Left ventricle myocardium inferior (tissue), 1 donor: ENCODE measurements around the gene FAM8A1. TPM values are rescaled to one million over a fixed set of nuclear protein-coding genes. Genes with fewer than 3 reads are reported as not detected.
A peak's percentile ranks its signal among the peaks of the same experiment; 100 is the strongest.
"Not testable (repeated sequence)": the region's sequence is repeated elsewhere in the genome, so short reads cannot be mapped to it uniquely, and the experiment has no call there.

Experiments
- DNase-seq: peaks from one replicate; pipeline ENCODE4 v3.0.0-alpha.2; 2020
- H3K27ac ChIP-seq: fragments of 200-600 bp; replicated peaks from 2 replicates; pipeline ENCODE4 v1.8.0; 2021
- H3K27me3 ChIP-seq: fragments of 200-600 bp; 2 replicates; pipeline ENCODE4 v1.8.0; 2021; ENCODE audit warnings: low read depth
- H3K36me3 ChIP-seq: fragments of 200-600 bp; 2 replicates; pipeline ENCODE4 v1.8.0; 2021
- H3K4me1 ChIP-seq: fragments of 200-600 bp; 2 replicates; pipeline ENCODE4 v1.8.0; 2021
- H3K4me3 ChIP-seq: fragments of 200-600 bp; 2 replicates; pipeline ENCODE4 v1.8.0; 2021; ENCODE audit warnings: mild to moderate bottlenecking, moderate library complexity
- H3K9me3 ChIP-seq: fragments of 200-600 bp; replicated peaks from 2 replicates; pipeline ENCODE4 v1.8.0; 2021
- intact Hi-C: fragments of 100-400 bp; cut with micrococcal nuclease; formaldehyde crosslinking; loops from one replicate; pipeline ENCODE4 v1.11.0; 2022
- total RNA-seq: library from RNA; stranded (reverse); fragmentation: NEBNext Ultra II Directional; extraction: Animal tissue kit (Norgen Biotek cat#: 25700); gene quantifications from one replicate; pipeline ENCODE4 v1.2.1, GENCODE V29; 2021
- TF ChIP-seq, protein P1 (sequence below): fragments of 200-600 bp; IDR thresholded peaks from 2 replicates; pipeline ENCODE4 v1.8.0; 2021; ENCODE audit warnings: antibody characterized with exemption, mild to moderate bottlenecking, borderline replicate concordance
- donor health status: DM: no; HTN: yes; CAD: no; lungs with severe emphysema.

FAM8A1 gene
- total RNA-seq, 1 donor from 2014 or later: 17.2 TPM

GRCh38 chr6:17565399-17565798 is 34.7 kb upstream of the FAM8A1 start:
- H3K9me3 ChIP-seq: peaks cover 24% of the 10 kb centered on the region
- H3K27ac ChIP-seq: no peak overlapping the region
- H3K27me3 ChIP-seq: no peaks in the 10 kb centered on the region
- intact Hi-C loops: no loop called here
- H3K4me1 ChIP-seq: no peaks in the 10 kb centered on the region
- DNase-seq: no peak
- TF ChIP-seq, protein P1, sequence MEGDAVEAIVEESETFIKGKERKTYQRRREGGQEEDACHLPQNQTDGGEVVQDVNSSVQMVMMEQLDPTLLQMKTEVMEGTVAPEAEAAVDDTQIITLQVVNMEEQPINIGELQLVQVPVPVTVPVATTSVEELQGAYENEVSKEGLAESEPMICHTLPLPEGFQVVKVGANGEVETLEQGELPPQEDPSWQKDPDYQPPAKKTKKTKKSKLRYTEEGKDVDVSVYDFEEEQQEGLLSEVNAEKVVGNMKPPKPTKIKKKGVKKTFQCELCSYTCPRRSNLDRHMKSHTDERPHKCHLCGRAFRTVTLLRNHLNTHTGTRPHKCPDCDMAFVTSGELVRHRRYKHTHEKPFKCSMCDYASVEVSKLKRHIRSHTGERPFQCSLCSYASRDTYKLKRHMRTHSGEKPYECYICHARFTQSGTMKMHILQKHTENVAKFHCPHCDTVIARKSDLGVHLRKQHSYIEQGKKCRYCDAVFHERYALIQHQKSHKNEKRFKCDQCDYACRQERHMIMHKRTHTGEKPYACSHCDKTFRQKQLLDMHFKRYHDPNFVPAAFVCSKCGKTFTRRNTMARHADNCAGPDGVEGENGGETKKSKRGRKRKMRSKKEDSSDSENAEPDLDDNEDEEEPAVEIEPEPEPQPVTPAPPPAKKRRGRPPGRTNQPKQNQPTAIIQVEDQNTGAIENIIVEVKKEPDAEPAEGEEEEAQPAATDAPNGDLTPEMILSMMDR: no peak
- H3K4me3 ChIP-seq: no peak overlapping the region
- no peaks in the 10 kb centered on the region for H3K36me3 ChIP-seq

GRCh38 chr6:17574866-17575560 is 25.1 kb upstream of the FAM8A1 start:
- DNase-seq: no peak
- TF ChIP-seq, protein P1: no peak
- Histone ChIP-seq H3K4me1 (no peaks in the 10 kb centered on the region), H3K27ac (no peak overlapping the region), H3K9me3 (peaks cover 13% of the 10 kb centered on the region), H3K36me3 (no peaks in the 10 kb centered on the region), H3K4me3 (no peak overlapping the region), H3K27me3 (peaks cover 18% of the 10 kb centered on the region)
- intact Hi-C loops: no loop called here

DNA sequence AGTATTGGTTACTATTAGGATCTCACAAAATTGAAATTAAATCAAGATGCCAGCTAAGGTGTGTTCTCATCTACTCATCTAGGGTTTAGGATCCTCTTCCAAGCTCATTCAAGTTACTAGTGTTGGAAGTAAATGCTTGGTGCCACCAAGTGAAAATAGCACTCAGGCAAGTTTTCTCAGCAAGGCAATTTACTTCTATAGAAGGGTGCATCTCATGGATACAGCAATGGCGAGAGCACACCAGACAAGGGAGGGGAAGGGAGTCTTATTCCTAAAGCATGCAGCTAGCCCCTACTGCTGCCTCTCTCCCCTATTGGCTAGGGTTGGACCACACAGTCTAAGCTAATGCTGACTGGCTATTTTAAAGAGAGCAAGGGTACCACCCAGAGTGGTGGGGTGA is 23.0 kb upstream of the FAM8A1 start:
- H3K4me3 ChIP-seq: no peak overlapping the region
- H3K4me1 ChIP-seq: peaks cover 8% of the 10 kb centered on the region
- H3K36me3 ChIP-seq: no peaks in the 10 kb centered on the region
- intact Hi-C loops: no loop called here
- DNase-seq: no peak
- peaks cover 13% of the 10 kb centered on the region for H3K9me3 ChIP-seq
- no peak overlapping the region for H3K27ac ChIP-seq
- TF ChIP-seq, protein P1: no peak
- H3K27me3 ChIP-seq: peaks cover 11% of the 10 kb centered on the region

GRCh38 chr6:17580518-17581048 is 19.5 kb upstream of the FAM8A1 start:
- TF ChIP-seq, protein P1: no peak
- Histone ChIP-seq H3K4me3 (peak overlapping the region; percentile 72), H3K27me3 (no peaks in the 10 kb centered on the region), H3K4me1 (peaks cover 18% of the 10 kb centered on the region), H3K9me3 (peaks cover 13% of the 10 kb centered on the region), H3K36me3 (no peaks in the 10 kb centered on the region), H3K27ac (peak overlapping the region; percentile 72)
- intact Hi-C loops: loop anchor here (5.0 to 10.0 kb wide), 2 partner anchors 296 to 423 kb away; partner anchors contain the start of gene RBM24
- DNase-seq: peak; percentile 44

- intact Hi-C loops: loop anchor here (5.0 to 10.0 kb wide), 2 partner anchors 296 to 424 kb away; partner anchors contain the start of gene RBM24
- DNase-seq, H3K4me3 ChIP-seq, H3K27me3 ChIP-seq, H3K36me3 ChIP-seq: not testable (repeated sequence)
- peaks cover 13% of the 10 kb centered on the region for H3K9me3 ChIP-seq
- peaks cover 18% of the 10 kb centered on the region for H3K4me1 ChIP-seq
- peak overlapping the region; percentile 72 for H3K27ac ChIP-seq
These were observed 18.8 kb upstream of the FAM8A1 start for GRCh38 chr6:17581282-17581681.

GRCh38 chr6:17583811-17584210 is 16.3 kb upstream of the FAM8A1 start:
- H3K9me3 ChIP-seq: no peaks in the 10 kb centered on the region
- no peaks in the 10 kb centered on the region for H3K36me3 ChIP-seq
- peak overlapping the region; percentile 77 for H3K27ac ChIP-seq
- TF ChIP-seq, protein P1: no peak
- no peaks in the 10 kb centered on the region for H3K27me3 ChIP-seq
- peak overlapping the region; percentile 44 for H3K4me3 ChIP-seq
- intact Hi-C loops: loop anchor here (5.0 to 10.0 kb wide), 2 partner anchors 299 to 427 kb away; partner anchors contain the start of gene RBM24
- H3K4me1 ChIP-seq: peaks cover 18% of the 10 kb centered on the region
- DNase-seq: no peak
